ENCODE measurements around the gene UCN2. TPM values are rescaled to one million over a fixed set of nuclear protein-coding genes. Genes with fewer than 3 reads are reported as not detected.
"Not testable (repeated sequence)": the region's sequence is repeated elsewhere in the genome, so short reads cannot be mapped to it uniquely, and the experiment has no call there.

UCN2 gene
- total RNA-seq, 1 donor from 2014 or later, result 1.4 TPM

GRCh38 chr3:48561045-48561736 is 2.4 kb downstream of the UCN2 start:
- no peak for DNase-seq

- no peak for DNase-seq
These were observed 2.9 kb downstream of the UCN2 start for GRCh38 chr3:48560648-48561018.

DNA sequence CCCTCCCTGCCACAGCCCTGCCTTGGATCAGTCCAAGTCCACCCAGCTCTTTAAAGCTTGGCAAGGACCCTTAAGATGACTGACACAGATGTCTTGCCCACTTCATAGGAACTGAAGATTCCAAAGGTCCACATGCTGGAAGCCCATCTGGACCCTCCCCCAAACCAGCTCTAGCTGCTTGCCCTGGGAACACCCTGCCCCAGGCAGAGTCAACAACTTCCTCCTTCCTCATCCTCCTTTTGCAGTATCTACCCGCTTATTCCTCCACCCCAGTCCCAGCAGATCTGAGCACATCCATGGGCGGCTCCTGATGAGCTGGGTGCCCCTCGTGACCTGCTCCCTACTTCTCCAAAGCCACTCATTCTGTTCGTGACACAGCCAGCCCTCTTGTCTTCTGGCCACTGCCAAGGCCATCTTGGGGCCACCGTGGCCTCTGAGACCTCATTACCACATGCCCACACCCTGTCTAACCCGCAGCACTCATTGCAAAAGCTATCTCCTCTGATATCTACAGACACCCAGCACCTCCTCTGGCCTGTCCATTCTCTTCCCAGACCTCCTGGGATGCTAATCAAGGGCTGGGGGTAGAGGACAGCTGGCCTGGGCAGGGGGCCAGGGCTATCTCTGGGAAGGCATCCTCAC is 5.0 kb downstream of the UCN2 start:
- no peak for DNase-seq

- peak; percentile 99 for DNase-seq
These were observed 6.6 kb downstream of the UCN2 start, which contains the start of gene PFKFB4 for GRCh38 chr3:48556796-48557626. Gene PFKFB4 (minus strand): TSS chr3:48556803. CDS start chr3:48556777, 26 bp downstream.

GRCh38 chr3:48555949-48556795 is 7.4 kb downstream of the UCN2 start:
- no peak for DNase-seq

DNA sequence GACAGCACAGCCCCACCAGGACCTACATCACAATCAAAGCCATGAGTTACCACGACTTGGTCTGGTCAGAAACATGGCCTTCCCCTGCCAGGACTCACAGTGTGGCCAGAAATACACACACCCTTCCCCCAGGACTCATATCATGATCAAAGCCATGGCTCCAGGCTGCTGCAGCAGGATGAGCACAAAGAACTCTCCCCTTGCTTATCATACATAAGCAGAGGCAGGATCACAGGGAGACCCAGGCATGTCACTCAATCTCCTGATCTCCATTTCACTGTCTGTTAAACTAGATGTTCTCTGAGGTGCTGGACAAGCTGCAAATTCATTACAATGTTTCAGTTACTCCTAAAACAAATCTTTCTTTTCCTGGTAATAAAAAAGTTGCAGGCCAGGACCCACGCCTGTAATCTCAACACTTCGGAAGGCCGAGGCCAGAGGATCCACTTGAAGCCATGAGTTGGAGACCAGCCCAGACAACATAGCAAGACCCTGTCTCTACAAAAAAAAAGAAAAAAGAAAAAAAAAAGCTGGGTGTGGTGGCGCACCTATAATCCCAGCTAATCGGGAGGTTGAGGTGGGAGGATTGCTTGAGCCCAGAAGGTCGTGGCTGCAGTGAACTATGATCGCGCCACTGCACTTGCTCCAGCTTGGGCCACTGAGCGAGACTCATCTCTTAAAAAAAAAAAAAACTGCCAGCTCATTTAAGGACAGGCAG is 8.2 kb downstream of the UCN2 start:
- no peak for DNase-seq

DNA sequence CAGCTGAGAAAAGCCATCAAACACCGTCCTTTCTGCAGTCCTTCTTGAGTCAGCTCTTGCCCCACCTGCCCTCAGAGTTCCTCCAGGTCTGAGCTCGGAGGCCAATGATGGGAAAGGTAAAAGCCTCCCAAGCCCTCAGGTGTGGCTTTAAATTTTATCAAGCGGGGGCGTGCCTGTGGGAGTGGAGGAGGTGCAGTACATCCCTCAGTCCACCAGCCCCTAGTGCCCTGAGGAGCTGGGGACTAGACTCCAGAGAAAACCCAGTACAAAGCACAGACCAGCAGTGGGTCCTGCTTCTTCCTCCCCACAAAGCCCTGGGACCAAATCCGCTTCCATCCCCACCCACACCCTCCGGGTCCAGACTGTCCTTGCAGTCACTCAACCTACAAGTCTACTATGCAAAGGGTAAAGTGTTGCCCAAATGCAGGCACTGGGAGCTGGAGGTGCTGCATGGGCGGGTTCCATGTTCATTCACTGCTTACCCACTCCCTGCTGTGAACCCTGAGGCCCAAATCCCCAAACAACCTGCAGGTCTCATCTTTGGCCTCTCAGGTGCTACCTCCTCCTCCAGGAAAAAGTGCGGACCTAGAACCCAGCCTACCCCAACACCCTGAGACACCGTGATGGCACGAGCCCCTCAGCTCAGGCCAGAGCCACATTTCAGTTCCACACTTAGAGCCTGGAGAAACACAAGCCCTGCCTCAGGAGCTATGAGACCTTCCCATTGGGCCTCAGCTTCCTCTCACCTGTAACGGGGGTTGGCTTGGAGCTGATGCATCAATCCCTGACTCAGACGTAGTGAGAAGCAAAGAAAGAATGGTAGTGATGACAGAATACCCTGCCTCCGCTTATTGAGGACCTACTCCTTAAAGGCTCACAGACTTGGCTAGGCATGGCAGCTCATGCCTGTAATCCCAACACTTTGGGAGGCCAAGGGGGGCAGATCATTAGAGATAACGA is 9.4 kb downstream of the UCN2 start:
- DNase-seq, result no peak

DNA sequence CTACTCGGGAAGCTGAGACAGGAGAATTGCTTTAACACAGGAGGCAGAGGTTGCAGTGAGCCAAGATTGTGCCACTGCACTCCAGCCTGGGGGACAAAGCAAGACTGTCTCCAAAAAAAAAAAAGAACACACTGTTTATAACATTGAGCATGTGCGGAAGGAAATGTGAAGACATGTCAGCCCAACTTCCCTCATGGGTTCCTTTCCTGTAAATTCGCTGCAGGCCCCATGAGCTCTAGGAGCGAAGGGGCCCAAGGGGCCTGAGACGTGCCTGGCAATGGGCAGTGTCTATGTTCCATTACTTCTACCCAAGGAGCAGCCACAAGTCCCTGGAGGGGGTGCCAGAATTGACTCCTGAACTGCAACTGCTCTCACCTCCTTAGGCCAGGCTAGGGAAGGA is 10.2 kb downstream of the UCN2 start:
- no peak for DNase-seq

DNA sequence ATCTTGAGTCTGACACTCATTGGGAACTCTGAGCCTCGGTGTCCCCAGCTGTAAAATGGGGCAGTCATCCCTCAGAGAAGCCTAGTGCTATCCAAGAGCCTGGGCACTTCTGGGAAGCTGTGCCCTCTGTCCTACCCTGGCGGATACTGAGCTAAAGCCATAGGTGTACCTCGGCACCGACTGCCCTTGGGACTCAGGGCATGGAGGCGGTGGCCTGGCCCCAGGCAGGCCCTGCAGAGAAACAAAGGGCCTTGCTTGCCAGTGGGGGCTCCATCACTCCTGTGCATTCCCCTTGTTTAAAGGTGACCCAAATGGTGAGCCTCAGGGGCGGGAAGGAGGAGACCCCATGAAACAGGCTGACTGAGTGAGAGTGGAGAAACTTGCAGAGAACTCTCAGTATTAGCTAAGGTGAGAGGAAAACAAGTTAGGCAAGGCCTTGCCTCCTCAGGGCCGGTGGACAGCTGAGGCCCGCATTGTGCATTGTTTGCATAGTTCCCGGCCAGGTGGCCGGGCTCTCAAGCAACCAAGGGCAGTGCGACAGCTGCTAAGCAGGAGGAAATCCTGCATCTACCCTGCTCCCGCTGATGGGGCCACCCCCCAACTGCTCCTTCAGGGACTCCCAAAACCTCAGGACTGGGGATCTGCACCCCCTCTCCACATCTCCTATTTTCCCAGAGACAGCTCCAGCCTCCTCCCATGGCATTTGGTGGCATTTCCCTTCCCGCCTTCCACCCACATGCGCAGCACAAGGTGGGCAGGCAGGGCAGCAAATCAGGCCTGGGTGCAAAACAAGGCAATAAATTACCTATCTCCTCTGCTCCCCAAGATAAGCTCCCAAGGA is 11.2 kb downstream of the UCN2 start:
- DNase-seq, result no peak

- DNase-seq, result not testable (repeated sequence)
These were observed 11.9 kb downstream of the UCN2 start for GRCh38 chr3:48551651-48552050.

GRCh38 chr3:48548729-48549705 is 14.6 kb downstream of the UCN2 start:
- DNase-seq, result peak; percentile 22

DNA sequence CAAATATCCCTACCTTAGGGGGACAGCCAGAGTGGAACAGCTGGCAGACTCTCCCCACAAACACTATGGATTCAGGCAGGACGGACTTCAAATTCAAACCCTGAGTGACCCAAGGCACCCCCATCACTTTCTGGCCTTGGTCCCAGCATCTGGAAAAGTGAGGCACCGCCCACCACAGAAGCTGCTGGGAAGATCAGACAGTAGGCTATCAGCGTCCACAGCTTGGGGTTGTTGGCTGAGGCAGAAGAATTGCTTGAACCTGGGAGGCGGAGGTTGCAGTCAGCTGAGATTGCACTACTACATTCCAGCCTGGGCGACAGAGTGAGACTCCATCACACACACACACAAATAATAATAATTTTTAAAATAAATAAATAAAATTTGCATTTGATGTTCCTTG is 15.5 kb downstream of the UCN2 start:
- DNase-seq, result no peak

- no peak for DNase-seq
These were observed 17.3 kb downstream of the UCN2 start for GRCh38 chr3:48546203-48546829.

DNA sequence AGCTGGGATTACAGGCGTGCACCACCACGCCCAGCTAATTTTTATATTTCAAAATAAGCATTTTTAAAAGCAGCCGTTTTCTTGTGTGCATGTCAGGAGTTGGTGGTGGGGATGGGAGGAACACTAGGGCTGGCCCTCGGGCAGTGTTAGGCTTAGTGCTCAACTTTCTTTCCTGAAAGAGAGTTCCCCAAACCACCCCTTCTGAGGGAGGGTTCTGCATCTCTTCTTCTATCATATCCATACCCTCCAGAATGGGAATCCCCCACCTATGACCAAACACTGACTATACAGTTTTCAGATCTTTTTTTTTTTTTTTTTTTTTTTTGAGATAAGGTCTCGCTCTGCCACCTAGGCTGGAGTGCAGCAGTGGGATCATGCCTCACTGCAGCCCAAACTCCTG is 19.4 kb downstream of the UCN2 start:
- DNase-seq, result no peak

- DNase-seq, result no peak
These were observed 20.2 kb downstream of the UCN2 start for GRCh38 chr3:48543271-48543866.

DNA sequence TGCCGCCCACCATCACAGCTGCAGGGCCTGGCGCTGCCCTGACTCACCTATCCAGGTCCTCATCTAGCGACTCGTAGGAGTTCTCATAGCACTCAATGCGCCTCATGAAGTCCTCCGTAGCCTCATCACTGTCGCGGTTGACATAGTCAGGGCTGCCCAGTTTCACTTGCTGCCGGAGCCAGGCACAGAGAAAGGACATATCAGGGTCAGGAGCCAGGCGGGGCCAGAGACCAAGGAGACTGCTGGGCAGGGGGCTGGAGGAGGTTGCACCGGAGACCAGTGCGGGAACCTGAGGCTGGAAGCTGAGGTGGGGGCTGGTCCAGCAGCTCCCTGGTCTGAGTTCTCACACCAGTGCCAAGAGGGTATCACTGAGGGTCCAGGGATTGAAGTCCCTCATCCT is 25.1 kb downstream of the UCN2 start:
- no peak for DNase-seq

GRCh38 chr3:48536785-48537184 is 26.8 kb downstream of the UCN2 start:
- no peak for DNase-seq
